ENCODE data around the gene PPCDC.

DNA sequence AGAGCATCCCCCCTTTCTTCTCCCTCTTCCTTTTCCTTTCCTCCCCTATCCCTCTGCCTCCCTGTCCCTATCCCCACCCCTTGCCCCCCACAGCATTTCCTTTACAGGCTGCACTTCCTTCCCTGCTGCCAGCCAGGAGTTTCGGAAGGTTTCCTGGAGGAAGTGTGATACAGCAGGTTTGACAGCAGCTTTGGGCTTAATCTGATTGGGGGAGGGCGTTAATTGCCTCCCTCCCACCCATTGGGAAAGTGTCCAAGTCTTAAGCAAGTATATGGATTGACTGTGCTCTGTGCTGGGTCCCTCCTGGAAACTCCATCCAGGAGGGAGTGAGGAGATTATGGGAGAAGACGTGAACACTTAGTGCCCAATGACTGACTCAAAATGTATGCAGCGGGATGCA, 26.2 kb upstream of the PPCDC start:
- TF ChIP-seq SUZ12 (IDR thresholded peaks at IDR 0.05; ENCODE audit: extremely low read depth, insufficient read depth, insufficient read length) (no peak), YY1 (IDR thresholded peaks at IDR 0.05; ENCODE audit: insufficient read depth, insufficient read length) (no peak), ZNF274 (IDR thresholded peaks at IDR 0.05; ENCODE audit: low read depth, low read length) (no peak)
